Measurements from ENCODE around the gene SFTPD.
"Not testable (repeated sequence)": the region's sequence is repeated elsewhere in the genome, so short reads cannot be mapped to it uniquely, and the experiment has no call there.

The SFTPD gene

DNA sequence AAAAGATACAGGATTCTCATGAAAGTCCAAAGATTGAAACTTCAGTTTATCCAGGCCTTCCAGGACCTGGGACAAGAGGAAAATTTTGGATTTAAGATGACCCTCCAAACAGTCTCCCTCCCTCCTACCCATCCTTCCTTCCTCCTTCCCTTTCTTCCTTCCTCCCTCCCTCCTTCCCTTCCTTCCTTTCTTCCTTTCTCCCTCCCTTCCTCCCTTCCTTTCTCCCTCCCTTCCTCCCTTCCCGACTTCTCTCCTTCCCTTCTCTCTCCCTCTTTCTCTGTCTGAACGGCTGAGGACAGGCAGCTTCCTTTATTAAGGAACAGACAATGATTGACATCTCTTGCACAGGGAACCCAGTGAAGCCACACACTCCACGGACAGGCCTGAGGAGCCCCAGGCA, 23.3 kb downstream of the SFTPD start:
- DNase-seq (ENCODE audit: low read depth in 2 of 2), result no peak

DNA sequence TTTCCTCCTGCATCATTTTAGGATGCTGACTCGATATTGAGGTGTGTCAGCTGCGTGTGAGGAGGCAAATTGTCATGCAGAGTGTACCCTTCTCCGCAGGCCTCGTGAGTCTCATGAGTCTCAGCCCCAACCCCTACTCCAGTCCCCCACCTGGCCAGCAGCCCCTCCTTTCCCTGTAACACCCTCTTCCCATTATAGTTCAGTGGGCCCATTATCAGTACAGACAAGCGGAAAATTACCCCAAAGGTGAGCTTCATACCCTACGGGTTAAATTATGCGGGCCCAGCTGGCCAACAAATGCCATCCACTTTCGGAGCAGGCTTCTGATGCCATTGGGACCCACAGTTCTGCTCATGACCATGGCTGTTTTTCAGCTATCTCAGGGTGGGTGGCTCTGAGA, 25.2 kb downstream of the SFTPD start:
- DNase-seq (ENCODE audit: low read depth in 2 of 2), result no peak

DNA sequence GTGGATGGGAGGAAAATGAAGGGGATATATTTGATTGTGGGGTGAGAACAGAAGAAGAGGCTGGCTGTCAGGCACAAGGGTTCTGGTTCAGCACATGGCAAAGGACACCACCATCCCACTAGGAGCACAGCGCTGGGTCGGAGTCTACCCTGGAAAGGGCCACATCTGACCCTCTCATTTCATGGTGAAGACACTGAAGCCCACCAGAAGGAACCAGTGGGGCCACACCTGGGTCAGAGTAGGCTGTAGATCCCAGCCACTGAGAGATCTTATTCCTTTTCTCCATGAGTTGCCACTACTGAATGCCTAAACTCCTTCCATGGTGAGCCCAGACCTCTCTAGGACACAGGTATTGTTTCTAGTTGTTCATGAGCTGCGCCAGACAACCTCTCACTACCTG, 25.8 kb downstream of the SFTPD start:
- DNase-seq (ENCODE audit: low read depth in 2 of 2), result no peak

DNA sequence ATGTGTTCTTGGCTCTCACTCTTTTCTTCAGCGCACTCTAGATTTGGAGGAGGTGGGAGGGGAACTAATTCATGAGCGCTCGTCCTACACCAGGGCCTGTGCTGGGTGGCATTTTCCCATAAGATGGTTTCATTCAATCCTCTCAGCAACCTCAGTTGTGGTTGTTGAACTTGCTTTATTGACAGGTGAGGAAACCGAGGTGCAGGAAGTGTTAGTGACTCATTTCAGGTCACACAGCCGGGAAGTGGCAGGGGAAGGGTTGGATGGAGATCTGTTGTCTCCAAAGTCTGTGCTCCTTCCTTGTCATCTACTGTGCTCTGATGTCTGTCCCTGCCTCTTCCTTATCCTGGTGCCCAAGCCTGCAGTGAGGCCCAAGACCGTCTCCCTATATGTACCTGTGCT, 26.9 kb downstream of the SFTPD start:
- not testable (repeated sequence) for DNase-seq (ENCODE audit: low read depth in 2 of 2)

DNA sequence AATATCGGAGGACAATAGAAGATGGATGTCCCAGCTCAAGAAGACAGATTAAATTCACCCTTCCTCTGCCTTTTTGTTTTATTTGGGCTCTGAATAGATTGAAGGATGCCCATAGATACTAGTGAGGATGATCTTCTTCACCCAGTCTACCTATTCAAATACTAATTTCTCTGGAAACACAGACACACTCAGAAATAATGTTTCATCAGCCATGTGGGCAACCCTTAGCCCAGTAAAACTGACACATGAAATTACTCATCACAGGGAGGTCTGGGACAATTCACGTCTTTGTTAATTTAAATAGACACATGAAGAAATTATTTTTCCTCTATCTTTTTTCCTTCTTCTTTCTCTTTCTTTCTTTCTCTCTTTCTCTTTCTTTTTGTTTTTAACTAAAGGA, 33.1 kb downstream of the SFTPD start:
- not testable (repeated sequence) for DNase-seq (ENCODE audit: low read depth in 2 of 2)

DNA sequence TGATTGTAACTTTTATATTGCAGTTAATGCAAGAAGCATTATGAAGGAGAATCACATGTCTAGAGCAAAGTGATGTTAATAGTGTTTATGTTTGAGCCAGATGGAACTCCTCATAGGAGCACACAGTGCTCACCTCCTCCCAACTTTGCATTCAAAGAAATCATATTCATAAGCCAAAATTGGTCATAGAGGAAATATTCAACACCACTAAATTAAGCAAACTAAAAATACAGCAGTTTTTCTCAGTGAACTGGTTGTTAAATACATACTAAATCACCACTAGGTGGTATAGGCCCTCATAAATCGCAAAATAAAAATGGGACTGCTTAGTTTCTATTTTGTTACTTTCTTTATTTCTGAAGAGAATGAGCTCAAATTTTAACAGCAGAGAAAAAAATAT, 34.4 kb downstream of the SFTPD start:
- not testable (repeated sequence) for DNase-seq (ENCODE audit: low read depth in 2 of 2)

GRCh38 chr10:79910836-79911235, 38.1 kb downstream of the SFTPD start:
- no peak for DNase-seq (ENCODE audit: low read depth in 2 of 2)

GRCh38 chr10:79910344-79910743, 38.6 kb downstream of the SFTPD start:
- no peak for DNase-seq (ENCODE audit: low read depth in 2 of 2)

DNA sequence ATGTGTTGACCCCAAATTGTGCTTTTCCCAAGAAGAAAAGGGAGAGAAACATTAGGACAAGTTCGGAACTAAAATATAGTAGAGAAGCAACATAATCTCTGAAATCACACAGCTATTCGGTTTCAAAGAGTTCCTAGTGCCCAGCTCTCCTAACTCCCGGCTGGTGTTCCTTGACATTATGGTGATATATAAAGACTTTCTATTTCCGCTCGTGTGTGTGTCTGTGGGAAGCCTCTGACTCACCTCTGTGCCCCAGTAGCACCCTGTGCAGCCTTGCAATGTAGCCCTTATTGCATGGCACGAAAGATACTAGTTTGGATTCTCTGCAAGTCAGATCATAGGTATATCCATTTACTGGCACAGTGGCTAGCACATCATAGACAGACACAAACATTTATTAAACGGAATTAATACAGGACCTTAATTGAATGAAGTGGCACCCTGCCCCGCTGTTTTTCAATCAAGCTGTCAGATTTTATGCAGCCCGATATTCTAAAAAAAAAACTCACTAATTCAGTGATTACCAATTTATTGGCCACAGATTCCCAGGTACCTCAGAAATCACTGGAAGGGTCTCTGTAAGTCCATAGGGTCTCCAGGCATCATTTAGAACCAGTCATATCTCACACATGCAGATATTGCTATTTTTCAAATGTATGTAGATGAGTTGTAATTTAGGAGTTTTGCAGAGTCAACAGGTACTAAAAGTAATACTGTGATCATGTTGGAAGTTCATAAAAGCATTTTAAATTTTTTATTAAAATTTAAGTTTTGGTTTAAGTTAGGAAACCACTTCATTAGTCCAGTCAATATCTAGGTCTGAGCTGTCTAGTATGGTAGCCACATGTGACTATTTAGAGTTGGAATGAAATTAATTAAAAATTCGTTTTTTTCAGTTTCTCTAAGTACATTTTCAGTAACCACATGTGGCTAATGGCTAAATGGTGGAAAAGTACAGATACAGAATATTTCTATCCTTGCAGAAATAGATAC, 43.3 kb downstream of the SFTPD start:
- no peak for DNase-seq (ENCODE audit: low read depth in 2 of 2)

GRCh38 chr10:79904671-79905321, 44.1 kb downstream of the SFTPD start:
- DNase-seq (ENCODE audit: low read depth in 2 of 2), result peak; percentile 26 to 31

DNA sequence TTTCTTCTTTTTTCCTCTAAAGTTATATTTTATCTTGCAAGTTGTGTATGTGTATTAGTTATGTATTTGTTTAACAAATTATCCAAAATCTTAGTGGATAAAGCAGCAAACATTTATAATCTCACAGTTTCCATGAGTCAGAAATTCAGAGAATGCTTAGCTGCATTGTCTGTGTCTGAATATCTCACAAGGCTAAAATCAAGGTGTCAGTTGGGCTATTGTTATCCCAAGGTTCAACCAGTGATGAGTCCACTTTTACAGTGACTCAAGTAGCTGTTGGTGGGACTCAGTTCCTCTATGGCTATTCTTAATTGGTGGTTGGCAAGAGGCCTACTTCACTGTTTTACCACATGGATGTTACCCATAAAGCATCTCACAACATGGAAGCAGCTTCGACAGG, 47.3 kb downstream of the SFTPD start:
- DNase-seq (ENCODE audit: low read depth in 2 of 2), result not testable (repeated sequence)

- DNase-seq (ENCODE audit: low read depth in 2 of 2), result peak; percentile 6 to 21
These were observed 50.1 kb downstream of the SFTPD start for GRCh38 chr10:79898597-79899325.

DNA sequence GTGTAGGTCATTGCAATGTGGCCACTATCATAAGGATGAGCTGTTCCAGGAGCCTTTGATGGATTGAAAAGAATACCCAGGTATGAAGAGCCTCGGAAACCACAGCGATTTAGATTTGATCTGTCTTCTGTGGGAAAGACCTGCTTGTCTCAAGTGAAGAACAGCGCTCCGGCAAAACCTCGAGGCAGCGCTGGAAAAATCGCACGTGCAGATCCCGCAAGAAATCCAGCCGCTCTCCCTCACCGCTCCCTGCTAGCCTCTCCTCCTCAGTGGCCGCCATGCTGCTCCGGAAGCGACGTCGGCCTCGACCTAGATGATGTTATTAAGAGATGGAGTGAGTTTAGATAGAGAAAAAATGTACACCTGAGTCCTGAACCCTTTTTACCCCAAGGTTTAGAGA, 56.0 kb downstream of the SFTPD start:
- DNase-seq (ENCODE audit: low read depth in 2 of 2), result not testable (repeated sequence)

DNA sequence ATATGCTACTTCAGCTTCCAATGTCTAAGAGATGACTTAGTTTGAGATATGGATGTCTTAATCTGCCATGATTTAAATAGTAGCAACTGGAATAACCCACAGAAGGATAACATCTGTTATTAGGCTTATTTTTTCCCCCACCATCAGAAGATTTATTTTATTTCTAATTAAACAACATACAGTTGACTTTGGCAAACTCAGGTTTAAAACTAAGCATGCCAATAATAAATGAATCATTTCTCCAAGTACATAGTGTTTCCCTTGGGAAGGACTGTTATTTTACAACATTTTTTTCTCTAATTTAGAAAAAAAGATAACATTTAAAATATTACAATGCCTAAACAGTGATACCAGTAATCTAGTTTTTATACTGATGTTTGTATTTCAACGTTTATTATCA, 58.4 kb downstream of the SFTPD start:
- no peak for DNase-seq (ENCODE audit: low read depth in 2 of 2)

- not testable (repeated sequence) for DNase-seq (ENCODE audit: low read depth in 2 of 2)
These were observed 59.9 kb downstream of the SFTPD start for GRCh38 chr10:79888984-79889383.

Measured in fibroblast of skin of left biceps (primary cell).